Lower leg skin (tissue), 4 donors: ENCODE results near the gene IL2RA. TPM values are rescaled to one million over a fixed set of nuclear protein-coding genes. Genes with fewer than 3 reads are reported as not detected.

Experiments
- DNase-seq, 2 donors: peaks; one replicate each; pipeline ENCODE4 v3.0.0-alpha.2; 2019; ENCODE audit warnings: low spot score in 2 of 2
- H3K4me3 ChIP-seq: fragments of 200-600 bp; sonication (generic); 2 replicates; pipeline ENCODE4 v1.5.1; 2017; ENCODE audit warnings: mild to moderate bottlenecking, low read depth; ENCODE audit not compliant: poor library complexity, severe bottlenecking
- POLR2A ChIP-seq, 2 donors: fragments of 450-650 bp; IDR thresholded peaks; one replicate each; pipeline ENCODE4 v1.6.1; 2016 to 2017; ENCODE audit warnings: antibody characterized with exemption in 2 of 2, mild to moderate bottlenecking in 1 of 2, moderate library complexity in 1 of 2
- WGBS, 2 donors: methylation state at CpG; one replicate each; pipeline ENCODE4 v1.1.5; 2018; 5-methylcytosine and 5-hydroxymethylcytosine counted together
- intact Hi-C: fragments of 100-400 bp; cut with DNase I; formaldehyde crosslinking; loops from one replicate; pipeline ENCODE4 v1.15.0; 2023; ENCODE audit warnings: low total_unique reads
- total RNA-seq, 4 donors: library from RNA; depleted of rRNA; stranded (reverse); fragments of >200 nt; gene quantifications; one replicate each; pipeline ENCODE4 v1.1.0, GENCODE V29; 2016
- TF ChIP-seq, protein P1 (sequence below), 3 donors: fragments of 450-650 bp; IDR thresholded peaks; one replicate each; pipeline ENCODE4 v1.5.1; 2016; ENCODE audit warnings: antibody characterized with exemption in 3 of 3, mild to moderate bottlenecking in 3 of 3, moderate library complexity in 2 of 3

The IL2RA gene
- total RNA-seq, 4 donors from 2014 or later = 0.10 to 1.3 TPM; not detected in 2

DNA sequence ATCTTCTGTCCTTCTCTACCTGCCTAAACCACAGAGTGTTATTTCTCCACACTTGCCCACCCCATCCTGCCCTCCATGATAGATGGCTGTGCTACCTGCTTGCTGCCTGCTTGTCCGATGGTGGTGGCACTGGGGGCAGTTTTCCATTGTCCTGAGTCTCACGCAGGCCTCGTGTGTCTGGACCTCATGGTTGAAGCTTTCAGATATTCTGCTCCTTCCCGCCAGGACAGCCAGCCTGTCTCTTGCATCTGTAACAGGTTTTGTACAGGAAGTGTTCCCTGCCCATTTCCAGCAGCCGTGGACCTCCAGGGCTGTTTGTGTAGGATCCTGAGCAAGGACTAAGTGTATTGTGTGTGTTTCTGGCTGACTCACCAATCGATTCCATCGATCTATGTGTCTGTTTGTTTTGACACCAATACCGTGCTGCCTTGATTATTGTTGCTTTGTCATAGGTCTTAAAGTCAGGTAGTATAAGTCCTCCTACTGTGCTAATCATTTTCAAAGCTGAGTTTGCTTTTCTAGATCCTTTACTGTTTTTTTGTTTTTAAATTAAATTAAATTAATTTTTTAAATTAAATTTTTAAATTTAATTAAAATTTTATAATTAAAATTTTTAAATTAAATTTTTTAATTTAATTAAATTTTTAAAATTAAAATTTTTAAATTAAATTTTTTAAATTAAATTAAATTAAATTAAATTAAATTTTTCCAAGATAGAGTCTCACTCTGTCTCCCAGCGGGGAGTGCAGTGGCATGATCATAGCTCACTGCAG, 93.3 kb downstream of the IL2RA start:
- TF ChIP-seq, protein P1, sequence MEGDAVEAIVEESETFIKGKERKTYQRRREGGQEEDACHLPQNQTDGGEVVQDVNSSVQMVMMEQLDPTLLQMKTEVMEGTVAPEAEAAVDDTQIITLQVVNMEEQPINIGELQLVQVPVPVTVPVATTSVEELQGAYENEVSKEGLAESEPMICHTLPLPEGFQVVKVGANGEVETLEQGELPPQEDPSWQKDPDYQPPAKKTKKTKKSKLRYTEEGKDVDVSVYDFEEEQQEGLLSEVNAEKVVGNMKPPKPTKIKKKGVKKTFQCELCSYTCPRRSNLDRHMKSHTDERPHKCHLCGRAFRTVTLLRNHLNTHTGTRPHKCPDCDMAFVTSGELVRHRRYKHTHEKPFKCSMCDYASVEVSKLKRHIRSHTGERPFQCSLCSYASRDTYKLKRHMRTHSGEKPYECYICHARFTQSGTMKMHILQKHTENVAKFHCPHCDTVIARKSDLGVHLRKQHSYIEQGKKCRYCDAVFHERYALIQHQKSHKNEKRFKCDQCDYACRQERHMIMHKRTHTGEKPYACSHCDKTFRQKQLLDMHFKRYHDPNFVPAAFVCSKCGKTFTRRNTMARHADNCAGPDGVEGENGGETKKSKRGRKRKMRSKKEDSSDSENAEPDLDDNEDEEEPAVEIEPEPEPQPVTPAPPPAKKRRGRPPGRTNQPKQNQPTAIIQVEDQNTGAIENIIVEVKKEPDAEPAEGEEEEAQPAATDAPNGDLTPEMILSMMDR (IDR thresholded peaks at IDR 0.05) = no peak
- no peak for TF ChIP-seq POLR2A (IDR thresholded peaks at IDR 0.05)
- H3K4me3 ChIP-seq = no peak overlapping the region
- intact Hi-C loops = no loop called here
- peak in 1 of 2 donors; percentile 50 for DNase-seq
- WGBS, 2 donors = 92 to 94% methylated on average over 9 of the region's 9 CpGs

DNA sequence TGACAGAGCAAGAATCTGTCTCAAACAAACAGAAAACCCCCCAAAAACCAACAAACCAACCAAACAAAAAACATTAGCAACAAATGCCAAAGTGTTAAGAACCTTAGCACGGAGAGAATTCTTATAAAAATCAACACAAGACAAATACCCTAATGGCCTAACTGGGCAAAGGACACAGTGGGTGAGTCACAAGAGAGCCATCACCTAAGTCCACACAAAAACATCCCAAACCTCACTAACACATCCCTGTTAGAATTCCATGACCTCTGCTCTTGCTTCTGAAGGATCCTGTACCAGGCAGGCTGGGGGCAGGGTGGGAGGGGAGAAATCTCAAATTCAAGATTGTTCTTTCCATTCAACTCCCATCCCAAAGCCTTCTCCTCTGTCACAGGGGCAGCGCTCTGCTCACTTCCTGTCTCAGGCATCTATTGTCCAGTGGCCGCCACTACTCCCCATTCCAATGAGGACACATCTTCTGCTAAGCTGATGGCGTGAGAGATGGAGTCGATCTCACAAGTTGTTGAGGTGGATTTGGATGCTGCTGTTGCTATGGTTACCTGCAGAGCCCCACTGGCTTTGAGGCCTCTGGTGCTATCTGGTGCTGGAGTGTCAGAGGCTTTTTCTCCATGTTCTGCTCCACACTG, 94.0 kb downstream of the IL2RA start:
- peak in 1 of 2 donors; percentile 63 for DNase-seq
- intact Hi-C loops = no loop called here
- H3K4me3 ChIP-seq = no peak overlapping the region
- WGBS, 2 donors = 85 to 99% methylated on average over 5 of the region's 5 CpGs
- TF ChIP-seq, protein P1 (IDR thresholded peaks at IDR 0.05) = no peak
- TF ChIP-seq POLR2A (IDR thresholded peaks at IDR 0.05) = no peak

DNA sequence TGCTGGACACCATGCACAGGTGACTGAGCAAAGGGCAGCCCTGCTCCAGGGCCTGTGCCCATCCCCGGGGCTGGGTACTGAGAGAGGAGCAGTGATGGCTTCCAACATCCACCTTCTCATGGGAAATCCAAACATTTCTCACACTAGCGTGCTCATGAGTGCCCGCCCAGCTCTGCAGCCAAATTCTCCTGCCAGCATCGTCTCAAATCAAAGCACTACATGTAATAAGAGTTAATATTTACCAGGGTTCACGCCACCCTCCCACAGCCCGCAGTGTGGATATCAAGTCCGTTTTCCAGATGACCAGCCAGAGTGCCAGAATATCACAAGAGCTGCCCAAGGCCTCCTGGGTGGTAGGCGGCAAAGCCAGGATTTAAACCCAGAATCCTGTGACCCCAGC, 96.9 kb downstream of the IL2RA start:
- DNase-seq = peak in 1 of 2 donors; percentile 64
- intact Hi-C loops = no loop called here
- TF ChIP-seq, protein P1 (IDR thresholded peaks at IDR 0.05) = no peak
- TF ChIP-seq POLR2A (IDR thresholded peaks at IDR 0.05) = no peak
- no peak overlapping the region for H3K4me3 ChIP-seq
- 90% methylated on average over 8 of the region's 8 CpGs for WGBS, 2 donors

DNA sequence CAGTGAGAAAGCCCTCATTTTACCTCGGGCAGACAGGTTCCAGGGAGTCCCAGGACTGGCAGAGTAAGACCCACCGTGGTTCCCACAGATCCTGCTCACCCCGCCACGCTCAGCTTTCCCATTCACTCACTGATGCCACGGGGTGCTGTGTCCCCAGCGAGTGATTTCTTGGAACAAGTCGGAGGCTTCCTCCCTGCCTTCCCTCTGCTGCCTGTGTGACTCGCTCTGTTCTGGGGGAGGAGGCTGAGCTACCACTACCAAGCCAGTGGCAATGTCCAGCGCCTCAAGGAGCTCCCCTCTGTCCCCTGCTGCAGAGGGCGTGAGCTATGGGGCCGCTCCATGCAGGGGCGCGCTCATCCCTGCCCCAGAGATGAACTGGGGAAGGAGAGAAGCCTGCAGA, 97.4 kb downstream of the IL2RA start:
- peak in 1 of 2 donors; percentile 65 for DNase-seq
- intact Hi-C loops = no loop called here
- WGBS, 2 donors = 85 to 97% methylated on average over 11 to 13 of the region's 13 CpGs
- H3K4me3 ChIP-seq = no peak overlapping the region
- TF ChIP-seq POLR2A (IDR thresholded peaks at IDR 0.05) = no peak
- TF ChIP-seq, protein P1 (IDR thresholded peaks at IDR 0.05) = no peak

DNA sequence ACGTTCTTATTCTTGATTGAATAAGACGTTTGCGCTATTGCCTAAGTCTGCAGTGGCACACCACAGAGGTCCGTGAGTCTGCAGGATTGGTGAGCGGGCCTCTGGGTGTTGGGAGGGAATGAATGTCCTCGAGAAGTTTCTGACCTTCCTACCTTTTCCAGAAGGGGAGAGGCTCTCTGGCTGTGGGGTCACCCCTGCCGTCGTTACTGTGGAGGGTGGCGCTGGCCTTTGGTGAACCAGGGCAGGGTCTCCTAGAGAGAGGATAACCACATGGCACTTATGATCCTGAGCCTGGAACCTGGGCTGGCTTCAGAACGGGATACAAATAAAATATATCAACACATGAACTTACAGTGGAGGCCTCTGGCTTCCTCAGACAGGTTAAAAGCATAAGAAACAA, 98.6 kb downstream of the IL2RA start:
- 85 to 91% methylated on average over 10 of the region's 10 CpGs for WGBS, 2 donors
- intact Hi-C loops = no loop called here
- no peak for TF ChIP-seq POLR2A (IDR thresholded peaks at IDR 0.05)
- TF ChIP-seq, protein P1 (IDR thresholded peaks at IDR 0.05) = no peak
- DNase-seq = peak in 1 of 2 donors; percentile 42
- no peak overlapping the region for H3K4me3 ChIP-seq
